HCT116 (cell line): ENCODE results near the gene POLR1A. TPM values are rescaled to one million over a fixed set of nuclear protein-coding genes. Genes with fewer than 3 reads are reported as not detected.

Experiments used
- ATAC-seq: fragments of 200-7000 bp; cut with Tn5 transposase; 2 replicates; pipeline ENCODE4 v1.9.1; 2020; ENCODE audit warnings: mild to moderate bottlenecking, moderate library complexity
- BruUV-seq: library from RNA; stranded (reverse); fragments of 400-500 nt; replicated peaks from 2 replicates; lab custom pipeline; 2021; lab: Mats Ljungman, UMichigan
- CTCF ChIA-PET: fragments of 300-600 bp; sonication (Branson Sonifier 250); formaldehyde crosslinking; loops from one replicate; lab custom pipeline; 2021; ENCODE audit warnings: antibody characterized with exemption; lab: Charles Lee
- POLR2A ChIA-PET: fragments of 300-600, 350-600 bp; sonication (Branson Sonifier 250); formaldehyde crosslinking; loops from one replicate; lab custom pipeline; 2021; ENCODE audit warnings: antibody characterized with exemption; lab: Charles Lee
- RAD21 ChIA-PET, 2 experiments: fragments of 300-600 bp; sonication (Branson Sonifier 250); formaldehyde crosslinking; loops; one replicate each; lab custom pipeline; 2023; ENCODE audit warnings: low total read pairs in 2 of 2; ENCODE audit not compliant: uncharacterized antibody in 2 of 2, unreplicated experiment in 2 of 2, low non-redundant PET in 1 of 2; lab: Charles Lee
- DNase-seq: peaks from one replicate; pipeline ENCODE4 v3.0.0-alpha.2; 2010; ENCODE audit warnings: low read depth, low spot score
- H2AFZ ChIP-seq: fragments of 200-600 bp; shearing (Covaris generic), sonication (generic); 2 replicates; pipeline ENCODE4 v1.6.1; 2017; ENCODE audit warnings: low read depth, mixed run types, mixed read lengths, antibody characterized with exemption, low read length; ENCODE audit not compliant: poor library complexity, severe bottlenecking
- H3K27ac ChIP-seq: 2 replicates; pipeline ENCODE4 v1.5.1; 2012; ENCODE audit warnings: low read depth, low read length
- H3K27me3 ChIP-seq: fragments of 200-600 bp; sonication (generic); 2 replicates; pipeline ENCODE4 v1.6.1; 2016; ENCODE audit warnings: mixed run types, low read length, mixed read lengths; ENCODE audit not compliant: insufficient read depth
- H3K36me3 ChIP-seq, 2 experiments: fragments of 200-500 bp in 1 of 2; fragments of 200-600 bp in 1 of 2; sonication (Bioruptor generic) in 1 of 2; sonication (generic) in 1 of 2; 2 replicates each; pipeline versions ENCODE4 v1.5.1 to v1.6.1; 2014 to 2016; ENCODE audit warnings: low read length in 2 of 2, inconsistent platforms in 1 of 2, mixed read lengths in 1 of 2, mixed run types in 1 of 2; ENCODE audit not compliant: insufficient read depth in 2 of 2, control insufficient read depth in 1 of 2
- H3K4me1 ChIP-seq, 2 experiments: fragments of 200-600 bp in 1 of 2; sonication (generic) in 1 of 2; 2 replicates each; pipeline versions ENCODE4 v1.5.1 to v1.6.1; 2012 to 2017; ENCODE audit warnings: low read length in 2 of 2, inconsistent platforms in 1 of 2, mild to moderate bottlenecking in 1 of 2, mixed read lengths in 1 of 2, mixed run types in 1 of 2, moderate library complexity in 1 of 2; ENCODE audit not compliant: insufficient read depth in 2 of 2, control insufficient read depth in 1 of 2
- H3K4me2 ChIP-seq: fragments of 200-600 bp; sonication (generic); 2 replicates; pipeline ENCODE4 v1.6.1; 2017; ENCODE audit warnings: mixed run types, low read length, mixed read lengths
- H3K4me3 ChIP-seq, 2 experiments: fragments of 200-600 bp in 1 of 2; sonication (generic) in 1 of 2; replicated peaks in 1 of 2; 2 replicates each; pipeline ENCODE4 v1.5.1; 2011 to 2016; ENCODE audit warnings: low read length in 2 of 2, control low read depth in 1 of 2, low read depth in 1 of 2, mild to moderate bottlenecking in 1 of 2, mixed read lengths in 1 of 2, mixed run types in 1 of 2
- H3K79me2 ChIP-seq: fragments of 200-600 bp; sonication (generic); 2 replicates; pipeline ENCODE4 v1.6.1; 2017; ENCODE audit warnings: mild to moderate bottlenecking, mixed run types, low read length, moderate library complexity, mixed read lengths; ENCODE audit not compliant: insufficient read depth
- H3K9ac ChIP-seq: fragments of 200-600 bp; sonication (generic); 2 replicates; pipeline ENCODE4 v1.6.1; 2016; ENCODE audit warnings: low read length, mixed read lengths
- H3K9me2 ChIP-seq: fragments of 200-600 bp; sonication (generic), shearing (Covaris generic); 2 replicates; pipeline ENCODE4 v1.6.1; 2017; ENCODE audit warnings: mixed run types, mild to moderate bottlenecking, moderate library complexity; ENCODE audit not compliant: insufficient read depth
- H3K9me3 ChIP-seq, 2 experiments: fragments of 200-500 bp in 1 of 2; fragments of 200-600 bp in 1 of 2; sonication (Bioruptor generic) in 1 of 2; sonication (generic) in 1 of 2; 2 replicates each; pipeline ENCODE4 v1.6.1; 2014 to 2017; ENCODE audit warnings: low read length in 2 of 2, mixed read lengths in 2 of 2, inconsistent platforms in 1 of 2, low read depth in 1 of 2, mild to moderate bottlenecking in 1 of 2, mixed run types in 1 of 2, moderate library complexity in 1 of 2; ENCODE audit not compliant: control insufficient read depth in 1 of 2, insufficient read depth in 1 of 2
- H4K20me1 ChIP-seq: fragments of 200-600 bp; sonication (generic), shearing (Covaris generic); 2 replicates; pipeline ENCODE4 v1.6.1; 2017; ENCODE audit warnings: mixed run types, mild to moderate bottlenecking, moderate library complexity; ENCODE audit not compliant: insufficient read depth
- ATF3 ChIP-seq: IDR thresholded peaks from 2 replicates; pipeline ENCODE4 v1.6.1; 2012
- ELF1 ChIP-seq: IDR thresholded peaks from 2 replicates; pipeline ENCODE4 v1.6.1; 2012; ENCODE audit warnings: low read depth, borderline replicate concordance
- EZH2phosphoT487 ChIP-seq: fragments of 200-600 bp; IDR thresholded peaks from 2 replicates; pipeline ENCODE4 v1.6.1; 2018; ENCODE audit warnings: antibody characterized with exemption, borderline replicate concordance
- RAD21 ChIP-seq: IDR thresholded peaks from 2 replicates; pipeline ENCODE4 v1.6.1; 2012; ENCODE audit warnings: low read depth, mild to moderate bottlenecking
- SRF ChIP-seq: IDR thresholded peaks from 2 replicates; pipeline ENCODE4 v1.6.1; 2012; ENCODE audit warnings: low read depth
- intact Hi-C: fragments of 100-400 bp; cut with micrococcal nuclease; formaldehyde crosslinking; loops from 2 replicates; pipeline ENCODE4 v1.10.0; 2022
- total RNA-seq: library from RNA; stranded (reverse); gene quantifications from one replicate; pipeline ENCODE4 v1.2.1, GENCODE V29; 2021; ENCODE audit not compliant: unreplicated experiment
- TF ChIP-seq, protein P1 (sequence below): IDR thresholded peaks from 2 replicates; pipeline ENCODE4 v1.6.1; 2012

The POLR1A gene
- total RNA-seq, 1 experiment from 2014 or later: 46.6 TPM

GRCh38 chr2:86069783-86070339 is 35.8 kb downstream of the POLR1A start:
- POLR2A ChIA-PET: no interaction called here
- RAD21 ChIA-PET: no interaction called here
- Histone ChIP-seq H3K27me3 (no peaks in the 10 kb centered on the region), H3K9ac (no peak overlapping the region), H3K4me3 (no peak overlapping the region), H3K9me3 (no peaks in the 10 kb centered on the region), H4K20me1 (peaks cover 4% of the 10 kb centered on the region; the same call in 1 of the 2 replicates), H3K79me2 (no peaks in the 10 kb centered on the region), H3K27ac (no peak overlapping the region), H3K4me1 (no peaks in the 10 kb centered on the region), H3K36me3 (peaks cover 37 to 50% of the 10 kb centered on the region in 2 experiments), H3K9me2 (no peaks in the 10 kb centered on the region), H3K4me2 (no peak overlapping the region), H2AFZ (no peak overlapping the region)
- CTCF ChIA-PET: no interaction called here
- ATAC-seq (no peak), DNase-seq (no peak)
- no peak for TF ChIP-seq EZH2phosphoT487
- no TSS peak for BruUV-seq
- intact Hi-C loops: no loop called here

- intact Hi-C loops: no loop called here
These were observed 36.5 kb downstream of the POLR1A start for GRCh38 chr2:86069091-86069685.

More at GRCh38 chr2:86069091-86069685, 36.5 kb downstream of the POLR1A start:
- no peaks in the 10 kb centered on the region for H3K9me3 ChIP-seq
- no TSS peak for BruUV-seq
- TF ChIP-seq SRF (no peak), ATF3 (no peak), ELF1 (no peak), RAD21 (no peak), EZH2phosphoT487 (no peak)
- TF ChIP-seq, protein P1, sequence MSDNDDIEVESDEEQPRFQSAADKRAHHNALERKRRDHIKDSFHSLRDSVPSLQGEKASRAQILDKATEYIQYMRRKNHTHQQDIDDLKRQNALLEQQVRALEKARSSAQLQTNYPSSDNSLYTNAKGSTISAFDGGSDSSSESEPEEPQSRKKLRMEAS: no peak
- peaks cover 39 to 54% of the 10 kb centered on the region in 2 experiments for H3K36me3 ChIP-seq
- H3K9me2 ChIP-seq: no peaks in the 10 kb centered on the region
- CTCF ChIA-PET: no interaction called here
- peaks cover 4% of the 10 kb centered on the region; the same call in 1 of the 2 replicates for H4K20me1 ChIP-seq
- no peaks in the 10 kb centered on the region for H3K79me2 ChIP-seq
- RAD21 ChIA-PET: no interaction called here
- peaks cover 0 to 4% of the 10 kb centered on the region in 2 experiments; a peak in 1 of 4 replicates for H3K4me1 ChIP-seq
- no peak for ATAC-seq
- POLR2A ChIA-PET: no interaction called here
- no peak overlapping the region for H3K4me3 ChIP-seq
- H3K4me2 ChIP-seq: no peak overlapping the region
- no peak overlapping the region for H3K27ac ChIP-seq
- no peak overlapping the region for H3K9ac ChIP-seq
- no peak for DNase-seq
- no peaks in the 10 kb centered on the region for H3K27me3 ChIP-seq
- H2AFZ ChIP-seq: no peak overlapping the region
